ENCODE results near the gene TES.

DNA sequence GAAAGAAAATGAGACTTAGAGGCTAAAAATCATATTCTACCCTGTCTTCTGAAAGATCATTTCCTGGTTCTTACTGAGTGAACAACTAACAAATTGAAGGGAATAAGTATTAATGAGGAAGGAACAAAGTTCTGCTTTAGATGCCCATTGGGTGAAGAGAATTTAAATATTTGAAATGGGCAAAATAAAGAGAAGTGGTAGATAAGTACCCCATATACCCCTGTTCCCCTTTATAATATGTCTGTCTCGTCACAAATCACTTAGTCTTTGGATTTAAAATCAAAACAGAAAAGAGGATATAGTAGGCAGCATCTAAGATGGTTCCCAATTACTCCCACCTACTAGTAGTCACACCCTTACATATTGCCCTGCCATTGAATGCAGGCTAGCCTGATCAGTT is 13.2 kb downstream of the TES start:
- TF ChIP-seq, protein P1, sequence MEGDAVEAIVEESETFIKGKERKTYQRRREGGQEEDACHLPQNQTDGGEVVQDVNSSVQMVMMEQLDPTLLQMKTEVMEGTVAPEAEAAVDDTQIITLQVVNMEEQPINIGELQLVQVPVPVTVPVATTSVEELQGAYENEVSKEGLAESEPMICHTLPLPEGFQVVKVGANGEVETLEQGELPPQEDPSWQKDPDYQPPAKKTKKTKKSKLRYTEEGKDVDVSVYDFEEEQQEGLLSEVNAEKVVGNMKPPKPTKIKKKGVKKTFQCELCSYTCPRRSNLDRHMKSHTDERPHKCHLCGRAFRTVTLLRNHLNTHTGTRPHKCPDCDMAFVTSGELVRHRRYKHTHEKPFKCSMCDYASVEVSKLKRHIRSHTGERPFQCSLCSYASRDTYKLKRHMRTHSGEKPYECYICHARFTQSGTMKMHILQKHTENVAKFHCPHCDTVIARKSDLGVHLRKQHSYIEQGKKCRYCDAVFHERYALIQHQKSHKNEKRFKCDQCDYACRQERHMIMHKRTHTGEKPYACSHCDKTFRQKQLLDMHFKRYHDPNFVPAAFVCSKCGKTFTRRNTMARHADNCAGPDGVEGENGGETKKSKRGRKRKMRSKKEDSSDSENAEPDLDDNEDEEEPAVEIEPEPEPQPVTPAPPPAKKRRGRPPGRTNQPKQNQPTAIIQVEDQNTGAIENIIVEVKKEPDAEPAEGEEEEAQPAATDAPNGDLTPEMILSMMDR (IDR thresholded peaks at IDR 0.05; ENCODE audit: borderline replicate concordance, extremely low read depth, low read length, poor library complexity, severe bottlenecking) = no peak
- no peak for TF ChIP-seq EZH2 (IDR thresholded peaks at IDR 0.05; ENCODE audit: borderline replicate concordance, low read depth, low read length, severe bottlenecking)

Data from DND-41 (cell line).